SK-N-SH (cell line): ENCODE results near the gene SETBP1. TPM values are rescaled to one million over a fixed set of nuclear protein-coding genes. Genes with fewer than 3 reads are reported as not detected.

ENCODE experiments used
- CTCF ChIA-PET: fragments of 300-600, 350-600 bp; formaldehyde crosslinking; extraction: SDS; loops from one replicate; lab custom pipeline; 2021; lab: Yijun Ruan, JAX
- POLR2A ChIA-PET: fragments of 350-600 bp; sonication (Branson Sonifier 250); formaldehyde crosslinking; extraction: SDS; loops from one replicate; lab custom pipeline; 2020; ENCODE audit warnings: antibody characterized with exemption, inconsistent platforms; lab: Yijun Ruan, JAX
- DNase-seq: peaks from one replicate; pipeline ENCODE4 v3.0.0; 2012
- H2AFZ ChIP-seq: fragments of 200-600 bp; sonication (generic); 2 replicates; pipeline ENCODE4 v1.8.1; 2016; ENCODE audit warnings: antibody characterized with exemption, mild to moderate bottlenecking, low read depth
- H3F3A ChIP-seq: fragments of 200-600 bp; sonication (generic); replicated peaks from 2 replicates; pipeline ENCODE3; 2016; ENCODE audit warnings: antibody characterized with exemption, mild to moderate bottlenecking; ENCODE audit not compliant: insufficient read depth
- H3K27ac ChIP-seq, 2 experiments: fragments of 200-500 bp in 1 of 2; fragments of 200-600 bp in 1 of 2; sonication (Bioruptor generic) in 1 of 2; sonication (generic), shearing (Covaris generic) in 1 of 2; 2 replicates each; pipeline versions ENCODE4 v1.5.1 to v1.6.1; 2014 to 2016; ENCODE audit warnings: low read depth in 2 of 2, inconsistent platforms in 1 of 2, low read length in 1 of 2, mild to moderate bottlenecking in 1 of 2, mixed read lengths in 1 of 2
- H3K27me3 ChIP-seq: fragments of 200-600 bp; sonication (generic), shearing (Covaris generic); 2 replicates; pipeline ENCODE4 v1.6.1; 2016; ENCODE audit warnings: mixed run types; ENCODE audit not compliant: insufficient read depth
- H3K36me3 ChIP-seq, 2 experiments: fragments of 200-500 bp in 1 of 2; fragments of 200-600 bp in 1 of 2; sonication (Bioruptor generic) in 1 of 2; sonication (generic) in 1 of 2; replicated peaks in 1 of 2; 2 replicates each; pipeline versions ENCODE3 to v1.5.1; 2014 to 2016; ENCODE audit warnings: low read length in 1 of 2, mild to moderate bottlenecking in 1 of 2; ENCODE audit not compliant: insufficient read depth in 2 of 2, control insufficient read depth in 1 of 2
- H3K4me1 ChIP-seq, 2 experiments: fragments of 200-500 bp in 1 of 2; fragments of 200-600 bp in 1 of 2; sonication (Bioruptor generic) in 1 of 2; sonication (generic), shearing (Covaris generic) in 1 of 2; 2 replicates each; pipeline versions ENCODE4 v1.5.1 to v1.6.1; 2014 to 2016; ENCODE audit warnings: low read depth in 1 of 2, low read length in 1 of 2, mixed run types in 1 of 2; ENCODE audit not compliant: insufficient read depth in 2 of 2, control insufficient read depth in 1 of 2
- H3K4me2 ChIP-seq: fragments of 200-600 bp; sonication (generic), shearing (Covaris generic); 2 replicates; pipeline ENCODE4 v1.6.1; 2017; ENCODE audit warnings: mixed run types
- H3K4me3 ChIP-seq, 2 experiments: fragments of 200-500 bp in 1 of 2; fragments of 200-600 bp in 1 of 2; sonication (Bioruptor generic) in 1 of 2; sonication (generic), shearing (Covaris generic) in 1 of 2; 2 replicates each; pipeline versions ENCODE4 v1.5.1 to v1.8.1; 2014 to 2016; ENCODE audit warnings: low read depth in 2 of 2, inconsistent platforms in 1 of 2, low read length in 1 of 2, mild to moderate bottlenecking in 1 of 2, mixed read lengths in 1 of 2, moderate library complexity in 1 of 2
- H3K79me2 ChIP-seq: fragments of 200-600 bp; sonication (generic); 2 replicates; pipeline ENCODE4 v1.8.1; 2017; ENCODE audit warnings: mild to moderate bottlenecking; ENCODE audit not compliant: insufficient read depth
- H3K9ac ChIP-seq: fragments of 200-600 bp; sonication (generic); 2 replicates; pipeline ENCODE4 v1.6.1; 2017; ENCODE audit warnings: mixed run types
- H3K9me2 ChIP-seq: fragments of 200-600 bp; sonication (generic); 2 replicates; pipeline ENCODE4 v1.6.1; 2017; ENCODE audit warnings: mixed run types
- H3K9me3 ChIP-seq: fragments of 200-600 bp; sonication (generic); 2 replicates; pipeline ENCODE4 v1.6.1; 2017; ENCODE audit warnings: mixed run types, mild to moderate bottlenecking, moderate library complexity
- H4K20me1 ChIP-seq: fragments of 200-600 bp; sonication (generic); 2 replicates; pipeline ENCODE4 v1.6.1; 2017; ENCODE audit warnings: mild to moderate bottlenecking, mixed run types; ENCODE audit not compliant: insufficient read depth
- FOXJ3 ChIP-seq: sonication (generic); formaldehyde crosslinking; IDR thresholded peaks from 2 replicates; pipeline ENCODE4 v1.5.1; 2020; ENCODE audit warnings: mild to moderate bottlenecking, missing genetic modification reagents
- MXI1 ChIP-seq: IDR thresholded peaks from 2 replicates; pipeline ENCODE4 v1.6.1; 2012; ENCODE audit warnings: mild to moderate bottlenecking, low read depth, low read length, improper control_type of control experiment
- NFIC ChIP-seq: IDR thresholded peaks from 2 replicates; pipeline ENCODE4 v1.4.0; 2012; ENCODE audit warnings: borderline replicate concordance
- NRF1 ChIP-seq: IDR thresholded peaks from 2 replicates; pipeline ENCODE4 v1.6.1; 2012; ENCODE audit warnings: low read depth, mild to moderate bottlenecking, low read length
- POLR2AphosphoS5 ChIP-seq: IDR thresholded peaks from 2 replicates; pipeline ENCODE4 v1.6.1; 2012; ENCODE audit warnings: low read depth, low read length
- RAD21 ChIP-seq: IDR thresholded peaks from 2 replicates; pipeline ENCODE4 v1.6.1; 2012; ENCODE audit warnings: mild to moderate bottlenecking, low read length
- SIN3A ChIP-seq: IDR thresholded peaks from 2 replicates; pipeline ENCODE4 v1.6.1; 2012; ENCODE audit warnings: low read depth, mild to moderate bottlenecking, low read length, moderate library complexity, borderline replicate concordance
- SMC3 ChIP-seq: IDR thresholded peaks from 2 replicates; pipeline ENCODE4 v1.6.1; 2012; ENCODE audit warnings: low read depth, low read length, improper control_type of control experiment
- TCF12 ChIP-seq: IDR thresholded peaks from 2 replicates; pipeline ENCODE4 v1.4.0; 2012
- WGBS: methylation state at CpG from one replicate; pipeline ENCODE4 v1.1.6; 2017; ENCODE audit warnings: low lambda C conversion rate; 5-methylcytosine and 5-hydroxymethylcytosine counted together
- polyA plus RNA-seq, 3 experiments: library from polyadenylated mRNA; depleted of rRNA; stranded (reverse); fragments of >200 nt; gene quantifications; 2 replicates each; pipeline ENCODE4 v1.2.3, GENCODE V29; 2012
- TF ChIP-seq, protein P1 (sequence below): IDR thresholded peaks from 2 replicates; pipeline ENCODE4 v1.6.1; 2012; ENCODE audit warnings: mild to moderate bottlenecking, low read depth, low read length, moderate library complexity
- TF ChIP-seq, protein P2 (sequence below): fragments of 150-350 bp; IDR thresholded peaks from 2 replicates; pipeline ENCODE4 v1.6.1; 2016; ENCODE audit warnings: mild to moderate bottlenecking, low read depth, low read length

The SETBP1 gene
- polyA plus RNA-seq, 1 of the 3 experiments (the other 2 are of a cell fraction): 3.0 TPM

DNA sequence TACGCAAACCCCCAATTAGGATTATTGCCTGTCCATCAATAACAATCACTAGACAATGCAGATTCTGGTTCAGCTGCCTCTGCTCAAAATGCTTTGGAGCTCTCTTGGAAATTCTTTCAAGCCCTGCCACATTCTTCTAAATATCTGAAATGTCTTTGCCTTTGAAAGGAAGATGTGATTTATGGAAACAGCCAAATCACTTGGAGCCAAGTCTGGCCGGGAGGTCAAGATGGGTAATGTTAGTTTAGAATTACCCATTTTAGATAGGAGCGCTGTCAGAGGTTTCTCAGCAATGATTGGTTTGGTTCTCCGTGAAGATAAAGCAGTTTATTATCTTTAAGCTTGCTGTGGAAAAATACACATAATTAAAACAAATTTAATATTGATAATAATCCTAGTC lies 306.7 kb downstream of the SETBP1 start:
- H2AFZ ChIP-seq: no peak overlapping the region
- no peaks in the 10 kb centered on the region for H4K20me1 ChIP-seq
- ChIA-PET POLR2A (no interaction called here), CTCF (no interaction called here)
- H3F3A ChIP-seq: peaks cover 5% of the 10 kb centered on the region
- H3K27ac ChIP-seq: no peak overlapping the region
- no peak overlapping the region for H3K4me2 ChIP-seq
- no peaks in the 10 kb centered on the region for H3K79me2 ChIP-seq
- peaks cover 6% of the 10 kb centered on the region; the same call in 1 of the 2 replicates for H3K9me3 ChIP-seq
- H3K4me3 ChIP-seq: no peak overlapping the region
- no peaks in the 10 kb centered on the region for H3K4me1 ChIP-seq
- TF ChIP-seq SMC3 (no peak), RAD21 (no peak), POLR2AphosphoS5 (no peak)
- TF ChIP-seq, protein P1, sequence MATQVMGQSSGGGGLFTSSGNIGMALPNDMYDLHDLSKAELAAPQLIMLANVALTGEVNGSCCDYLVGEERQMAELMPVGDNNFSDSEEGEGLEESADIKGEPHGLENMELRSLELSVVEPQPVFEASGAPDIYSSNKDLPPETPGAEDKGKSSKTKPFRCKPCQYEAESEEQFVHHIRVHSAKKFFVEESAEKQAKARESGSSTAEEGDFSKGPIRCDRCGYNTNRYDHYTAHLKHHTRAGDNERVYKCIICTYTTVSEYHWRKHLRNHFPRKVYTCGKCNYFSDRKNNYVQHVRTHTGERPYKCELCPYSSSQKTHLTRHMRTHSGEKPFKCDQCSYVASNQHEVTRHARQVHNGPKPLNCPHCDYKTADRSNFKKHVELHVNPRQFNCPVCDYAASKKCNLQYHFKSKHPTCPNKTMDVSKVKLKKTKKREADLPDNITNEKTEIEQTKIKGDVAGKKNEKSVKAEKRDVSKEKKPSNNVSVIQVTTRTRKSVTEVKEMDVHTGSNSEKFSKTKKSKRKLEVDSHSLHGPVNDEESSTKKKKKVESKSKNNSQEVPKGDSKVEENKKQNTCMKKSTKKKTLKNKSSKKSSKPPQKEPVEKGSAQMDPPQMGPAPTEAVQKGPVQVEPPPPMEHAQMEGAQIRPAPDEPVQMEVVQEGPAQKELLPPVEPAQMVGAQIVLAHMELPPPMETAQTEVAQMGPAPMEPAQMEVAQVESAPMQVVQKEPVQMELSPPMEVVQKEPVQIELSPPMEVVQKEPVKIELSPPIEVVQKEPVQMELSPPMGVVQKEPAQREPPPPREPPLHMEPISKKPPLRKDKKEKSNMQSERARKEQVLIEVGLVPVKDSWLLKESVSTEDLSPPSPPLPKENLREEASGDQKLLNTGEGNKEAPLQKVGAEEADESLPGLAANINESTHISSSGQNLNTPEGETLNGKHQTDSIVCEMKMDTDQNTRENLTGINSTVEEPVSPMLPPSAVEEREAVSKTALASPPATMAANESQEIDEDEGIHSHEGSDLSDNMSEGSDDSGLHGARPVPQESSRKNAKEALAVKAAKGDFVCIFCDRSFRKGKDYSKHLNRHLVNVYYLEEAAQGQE: no peak
- DNase-seq: no peak
- WGBS: 88% methylated on average over 4 of the region's 4 CpGs
- H3K27me3 ChIP-seq: no peaks in the 10 kb centered on the region
- no peaks in the 10 kb centered on the region for H3K9me2 ChIP-seq
- H3K9ac ChIP-seq: no peak overlapping the region
- H3K36me3 ChIP-seq: peaks cover 0 to 6% of the 10 kb centered on the region in 2 experiments

DNA sequence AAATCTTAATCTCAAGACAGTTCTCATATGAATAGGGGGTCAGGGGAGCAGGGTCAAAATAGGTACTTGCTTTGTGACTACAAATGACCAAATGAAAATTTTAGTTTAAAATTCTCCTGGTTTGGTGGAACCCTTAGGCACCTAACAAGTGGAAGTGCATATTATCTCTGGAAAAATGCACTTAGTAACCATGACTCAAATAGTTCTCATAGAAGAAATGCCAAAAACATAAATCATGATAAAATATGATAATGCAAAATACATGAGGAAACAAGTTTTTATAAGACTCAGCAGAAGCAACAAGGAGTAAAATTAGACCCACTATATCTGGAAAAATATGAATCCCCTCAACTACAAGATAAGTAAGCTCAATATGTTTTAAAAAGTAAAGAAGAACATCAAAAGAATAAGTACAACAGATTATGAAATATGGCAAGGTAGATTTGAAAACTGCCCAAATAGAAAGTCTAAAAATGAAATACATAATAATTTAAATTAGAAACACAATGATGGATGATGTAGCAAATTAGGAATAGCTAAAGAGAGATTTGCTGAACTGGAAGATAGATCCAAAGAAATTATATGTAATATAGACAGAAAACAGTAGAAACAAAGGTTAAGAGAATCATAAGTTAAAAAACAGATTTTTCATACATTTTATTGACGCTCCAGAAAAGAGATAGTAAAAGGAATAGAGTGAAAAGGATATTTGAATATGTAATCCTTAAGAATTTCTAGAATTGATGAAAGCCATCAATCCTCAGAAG lies 308.3 kb downstream of the SETBP1 start:
- H3K27me3 ChIP-seq: no peaks in the 10 kb centered on the region
- no peak overlapping the region for H3K9ac ChIP-seq
- no peaks in the 10 kb centered on the region for H3K4me1 ChIP-seq
- no peaks in the 10 kb centered on the region for H3K9me2 ChIP-seq
- WGBS: 84% methylated on average over 1 of the region's 1 CpG
- H3K79me2 ChIP-seq: no peaks in the 10 kb centered on the region
- no peak overlapping the region for H3K4me3 ChIP-seq
- H2AFZ ChIP-seq: no peak overlapping the region
- no peaks in the 10 kb centered on the region for H4K20me1 ChIP-seq
- TF ChIP-seq SIN3A (no peak), TCF12 (no peak), NFIC (no peak), MXI1 (no peak), RAD21 (no peak), FOXJ3 (CRISPR knock-in tag) (no peak), NRF1 (no peak)
- TF ChIP-seq, protein P2, sequence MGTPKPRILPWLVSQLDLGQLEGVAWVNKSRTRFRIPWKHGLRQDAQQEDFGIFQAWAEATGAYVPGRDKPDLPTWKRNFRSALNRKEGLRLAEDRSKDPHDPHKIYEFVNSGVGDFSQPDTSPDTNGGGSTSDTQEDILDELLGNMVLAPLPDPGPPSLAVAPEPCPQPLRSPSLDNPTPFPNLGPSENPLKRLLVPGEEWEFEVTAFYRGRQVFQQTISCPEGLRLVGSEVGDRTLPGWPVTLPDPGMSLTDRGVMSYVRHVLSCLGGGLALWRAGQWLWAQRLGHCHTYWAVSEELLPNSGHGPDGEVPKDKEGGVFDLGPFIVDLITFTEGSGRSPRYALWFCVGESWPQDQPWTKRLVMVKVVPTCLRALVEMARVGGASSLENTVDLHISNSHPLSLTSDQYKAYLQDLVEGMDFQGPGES: no peak
- no peak for DNase-seq
- ChIA-PET CTCF (no interaction called here), POLR2A (no interaction called here)
- peaks cover 0 to 6% of the 10 kb centered on the region in 2 experiments for H3K36me3 ChIP-seq
- no peak overlapping the region for H3K27ac ChIP-seq
- peaks cover 15% of the 10 kb centered on the region for H3F3A ChIP-seq
- H3K4me2 ChIP-seq: no peak overlapping the region
- peaks cover 6% of the 10 kb centered on the region; the same call in 1 of the 2 replicates for H3K9me3 ChIP-seq
